ENCODE measurements around the gene ETV3.

The ETV3 gene

GRCh38 chr1:157161901-157162300, 23.7 kb upstream of the ETV3 start:
- no peak for DNase-seq

GRCh38 chr1:157158967-157159366, 20.8 kb upstream of the ETV3 start:
- no peak for DNase-seq

- DNase-seq, result peak; percentile 67
Measured at GRCh38 chr1:157157501-157158190, 19.5 kb upstream of the ETV3 start.

DNA sequence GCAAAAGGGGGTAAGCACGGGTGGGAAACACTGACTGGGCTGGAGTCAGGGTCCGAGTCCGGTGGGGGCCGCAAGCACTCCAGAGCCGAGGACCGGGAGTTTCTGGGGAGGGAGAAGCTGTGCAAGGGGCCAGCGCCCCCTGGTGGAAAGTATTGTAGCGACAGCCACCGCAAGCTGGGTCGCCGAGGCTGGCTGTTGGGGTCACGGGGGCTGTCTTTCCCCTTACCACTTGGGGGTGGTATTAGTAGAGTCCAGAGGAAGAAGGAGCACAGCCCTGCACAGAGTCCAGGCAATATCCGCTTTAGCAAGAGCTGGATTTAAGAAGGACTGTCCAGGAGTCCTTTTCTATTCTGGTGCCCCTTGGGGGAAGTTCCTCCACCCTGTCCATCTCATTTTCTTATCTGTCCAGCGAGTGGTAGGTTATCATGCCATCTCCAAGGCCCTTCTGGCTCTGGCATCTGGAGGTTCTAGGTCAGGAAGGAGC, 17.9 kb upstream of the ETV3 start:
- DNase-seq, result peak; percentile 69

GRCh38 chr1:157155658-157156057, 17.5 kb upstream of the ETV3 start:
- DNase-seq, result no peak

GRCh38 chr1:157154940-157155514, 16.8 kb upstream of the ETV3 start:
- no peak for DNase-seq

- DNase-seq, result no peak
Measured at GRCh38 chr1:157154291-157154690, 16.1 kb upstream of the ETV3 start.

- DNase-seq, result no peak
Measured at GRCh38 chr1:157153746-157154145, 15.6 kb upstream of the ETV3 start.

DNA sequence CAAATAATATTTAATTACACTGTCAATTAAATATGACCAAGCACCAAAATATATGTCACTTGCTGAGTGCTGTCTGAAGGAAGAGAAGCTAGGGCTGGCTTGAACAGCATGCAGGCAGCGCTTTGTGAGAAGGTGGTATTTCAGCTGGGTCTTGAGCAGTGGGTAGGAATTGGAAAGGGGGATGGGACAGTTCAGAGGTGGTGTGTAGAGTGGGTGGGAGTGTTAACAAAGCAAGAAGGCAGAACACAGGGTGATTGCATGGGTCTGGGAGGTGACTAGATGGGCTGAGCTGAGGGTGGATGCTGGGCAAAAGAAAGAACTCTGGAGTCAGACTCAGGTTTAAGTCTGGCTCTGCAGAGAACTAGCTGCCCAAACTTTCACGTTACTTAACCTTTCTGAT, 14.3 kb upstream of the ETV3 start:
- no peak for DNase-seq

GRCh38 chr1:157151506-157151905, 13.3 kb upstream of the ETV3 start:
- no peak for DNase-seq

DNA sequence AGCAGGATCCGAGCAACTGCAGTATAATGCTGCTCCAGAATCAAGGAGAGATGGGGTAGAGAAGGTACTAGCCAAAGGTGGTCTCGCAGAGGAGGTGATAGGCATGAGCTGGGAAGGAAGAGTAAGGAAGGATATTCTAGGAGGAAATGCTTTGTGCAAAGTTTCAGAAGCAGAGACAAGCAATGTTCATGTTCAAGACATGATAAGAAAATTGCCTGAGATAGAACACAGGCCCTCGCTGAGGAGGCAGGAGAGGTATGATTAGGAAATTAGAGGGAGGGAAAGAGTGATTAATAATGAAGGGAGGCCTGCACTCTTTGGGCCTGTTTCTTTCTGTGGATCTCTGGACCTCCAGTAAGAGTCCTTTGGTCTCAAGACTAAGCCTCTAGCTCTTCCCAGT, 12.9 kb upstream of the ETV3 start:
- no peak for DNase-seq

GRCh38 chr1:157150631-157151030, 12.4 kb upstream of the ETV3 start:
- no peak for DNase-seq

- DNase-seq, result peak; percentile 30
Measured at GRCh38 chr1:157147906-157148700, 9.9 kb upstream of the ETV3 start.

DNA sequence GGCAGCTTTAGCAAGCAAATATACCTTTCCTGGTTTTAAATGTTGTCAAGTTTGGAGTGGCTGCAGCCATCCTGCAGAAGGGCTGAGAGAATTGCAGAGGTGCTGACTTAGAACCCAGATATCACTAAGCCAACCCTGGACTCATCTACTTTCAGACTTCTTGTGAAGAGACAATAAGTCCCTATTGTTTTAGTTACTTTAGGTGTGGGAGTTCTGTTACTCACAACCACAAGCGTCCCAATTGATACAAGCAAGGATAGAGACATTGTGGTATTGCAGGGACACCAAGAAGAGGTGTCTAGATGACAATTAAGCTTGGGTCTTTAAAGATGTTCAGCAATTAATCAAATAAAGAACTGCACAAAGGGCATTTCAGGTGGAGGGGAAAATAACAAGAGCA, 8.8 kb upstream of the ETV3 start:
- DNase-seq, result no peak

GRCh38 chr1:157146244-157146643, 8.0 kb upstream of the ETV3 start:
- no peak for DNase-seq

GRCh38 chr1:157145076-157145475, 6.9 kb upstream of the ETV3 start:
- DNase-seq, result no peak

- no peak for DNase-seq
Measured at GRCh38 chr1:157144509-157144908, 6.3 kb upstream of the ETV3 start.

GRCh38 chr1:157142765-157143423, 4.7 kb upstream of the ETV3 start:
- DNase-seq, result no peak

- no peak for DNase-seq
Measured at GRCh38 chr1:157142201-157142600, 4.0 kb upstream of the ETV3 start.

GRCh38 chr1:157141212-157141855, 3.1 kb upstream of the ETV3 start:
- DNase-seq, result no peak

GRCh38 chr1:157140063-157140588, 1.9 kb upstream of the ETV3 start:
- no peak for DNase-seq

DNA sequence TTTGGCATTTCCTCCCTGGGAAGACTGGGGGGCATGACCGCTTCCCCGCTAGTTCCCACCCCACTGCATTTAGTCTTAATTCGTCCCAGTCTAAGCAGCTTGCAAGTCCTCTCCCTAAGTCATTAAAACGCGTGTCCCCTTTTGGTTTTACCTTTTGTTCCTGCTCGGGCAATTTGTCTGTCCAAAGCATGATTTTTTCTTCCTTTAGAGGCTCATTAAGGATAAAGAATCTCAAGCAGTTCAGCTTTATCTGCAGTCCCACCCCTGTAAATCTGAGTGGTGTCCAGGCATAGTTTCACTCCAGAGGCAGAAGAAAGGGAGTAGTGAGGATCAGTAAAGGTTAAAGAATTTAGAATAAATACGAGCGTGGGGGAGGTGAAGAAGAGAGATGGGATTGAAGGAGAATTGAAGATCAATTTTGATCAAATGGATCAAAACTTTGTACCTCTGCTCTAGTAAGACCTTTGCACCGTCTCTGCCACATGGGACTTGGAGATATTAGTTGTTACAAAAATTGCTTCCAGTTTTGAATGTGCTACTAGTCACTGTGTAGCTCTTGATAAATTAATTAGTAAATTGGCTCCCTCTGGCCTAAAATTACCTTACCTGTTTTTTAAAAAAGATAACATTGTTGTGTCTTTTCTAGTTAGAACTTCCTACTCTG, 989 bp upstream of the ETV3 start:
- no peak for DNase-seq
